Mucosa of gallbladder (tissue), 1 donor: ENCODE measurements around the gene ASPDH. TPM values are rescaled to one million over a fixed set of nuclear protein-coding genes. Genes with fewer than 3 reads are reported as not detected.
"Not testable (repeated sequence)": the region's sequence is repeated elsewhere in the genome, so short reads cannot be mapped to it uniquely, and the experiment has no call there.

Experiments
- DNase-seq: peaks from one replicate; pipeline ENCODE4 v3.0.0-alpha.2; 2020; ENCODE audit warnings: low spot score
- total RNA-seq: library from RNA; stranded (reverse); gene quantifications from one replicate; pipeline ENCODE4 v1.2.1, GENCODE V29; 2021
- donor health status: DM: no; HTN: no; CAD: no.

The ASPDH gene
- total RNA-seq, 1 donor from 2014 or later, result not detected

DNA sequence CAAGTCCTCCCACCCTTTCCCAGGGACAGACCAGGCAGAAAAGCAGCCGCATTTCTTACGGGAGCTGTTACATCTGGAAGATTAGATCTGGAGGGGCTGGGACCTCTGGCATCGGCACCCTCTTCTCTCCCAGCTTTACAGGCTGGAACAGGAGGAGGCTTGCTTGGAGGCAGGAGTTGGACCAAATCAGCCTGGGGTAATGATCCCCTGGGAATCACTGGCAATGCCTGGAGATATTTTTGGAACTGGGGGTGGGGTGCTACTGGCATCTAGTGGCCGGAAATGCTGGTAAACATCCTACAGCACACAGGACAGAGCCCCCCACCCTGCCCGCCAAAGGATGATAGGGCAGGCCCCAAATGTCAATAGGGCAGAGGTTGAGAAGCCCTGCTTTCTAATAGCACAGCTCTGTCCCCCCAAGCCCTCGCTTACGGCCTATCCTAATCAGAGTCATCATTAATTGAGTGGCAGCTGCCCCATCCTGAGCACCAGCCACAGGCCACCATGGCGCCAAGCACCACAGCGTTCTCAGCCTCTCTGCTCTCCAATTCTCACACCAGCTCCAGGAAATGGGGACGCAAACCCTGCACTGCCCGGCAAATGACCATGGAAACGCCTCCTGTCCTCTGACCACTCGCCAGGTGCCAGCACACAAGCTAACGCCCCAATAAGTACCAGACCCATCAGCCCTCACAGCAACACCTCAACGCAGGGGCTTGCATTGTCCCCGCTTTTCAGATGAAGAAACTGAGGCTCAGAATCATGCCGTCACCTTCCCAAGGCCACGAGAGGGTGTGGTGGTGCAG is 33.9 kb upstream of the ASPDH start:
- DNase-seq, result no peak

- DNase-seq, result no peak
These were observed 33.0 kb upstream of the ASPDH start for GRCh38 chr19:50546527-50547221.

DNA sequence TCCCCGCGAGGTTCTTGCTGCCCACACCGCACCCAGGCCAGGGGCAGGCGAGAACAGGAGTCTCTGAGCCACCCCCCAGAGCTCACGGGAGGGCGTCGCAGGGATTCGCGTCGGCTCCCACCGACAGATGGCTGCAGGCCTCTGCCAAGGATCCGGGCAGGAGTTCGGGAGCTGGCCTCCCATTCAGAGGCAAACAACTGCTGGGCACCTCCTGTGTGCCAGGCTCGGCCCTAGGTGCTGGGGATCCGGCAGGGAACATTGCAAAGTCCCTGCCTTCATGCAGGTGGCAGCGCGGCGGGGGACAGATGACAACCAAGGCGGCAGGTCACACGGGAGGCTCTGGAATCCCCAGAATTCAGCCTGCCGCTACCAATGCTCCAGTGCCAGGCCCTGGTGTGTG is 29.2 kb upstream of the ASPDH start:
- no peak for DNase-seq

GRCh38 chr19:50537769-50538230 is 24.1 kb upstream of the ASPDH start:
- peak; percentile 62 for DNase-seq

GRCh38 chr19:50537306-50537685 is 23.6 kb upstream of the ASPDH start:
- no peak for DNase-seq

GRCh38 chr19:50536662-50537305 is 23.1 kb upstream of the ASPDH start:
- no peak for DNase-seq

DNA sequence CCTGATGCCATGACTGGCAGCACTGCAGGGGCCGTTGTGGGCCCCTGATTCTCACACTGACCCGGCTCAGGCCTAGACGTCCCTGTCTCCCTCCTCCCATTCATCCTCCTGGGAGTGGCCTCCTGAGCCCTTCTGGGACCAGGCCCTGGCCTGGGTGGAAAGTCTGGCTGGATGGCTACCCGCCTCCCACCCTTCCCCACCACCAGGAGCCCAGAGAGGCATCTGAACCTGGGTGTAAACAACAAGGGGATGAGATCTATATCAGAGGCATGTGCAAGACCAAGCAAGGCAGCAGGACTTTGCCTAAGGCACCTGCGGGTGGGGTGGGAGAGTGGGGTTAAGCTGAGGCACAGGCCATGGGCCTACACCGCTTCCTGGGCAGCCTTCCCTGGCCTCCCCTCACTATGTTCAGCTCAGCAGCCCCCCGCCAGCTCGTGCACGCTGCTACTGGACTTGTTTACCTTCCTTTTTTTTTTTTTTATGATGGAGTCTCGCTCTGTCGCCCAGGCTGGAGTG is 22.0 kb upstream of the ASPDH start:
- DNase-seq, result no peak

- DNase-seq, result no peak
These were observed 20.8 kb upstream of the ASPDH start for GRCh38 chr19:50534478-50534877.

DNA sequence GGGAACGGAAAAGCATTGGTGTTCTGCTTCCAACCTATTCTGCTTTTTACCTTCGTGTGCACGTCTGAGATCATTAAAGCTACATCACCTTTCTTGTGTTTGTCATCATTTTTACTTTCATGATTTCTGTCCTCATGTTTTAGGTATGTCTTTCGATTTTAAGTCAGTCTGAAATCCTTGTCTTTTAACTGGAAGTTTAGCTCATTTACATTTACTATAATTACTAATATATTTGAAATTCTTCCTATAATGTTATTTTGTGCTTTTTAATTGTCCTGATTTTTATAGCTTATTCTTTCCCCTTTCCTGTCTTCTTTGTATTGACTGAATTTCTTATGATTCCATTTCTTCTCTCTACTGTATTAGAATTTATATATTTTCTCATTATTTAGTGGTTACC is 19.2 kb upstream of the ASPDH start:
- no peak for DNase-seq

GRCh38 chr19:50531171-50531612 is 17.5 kb upstream of the ASPDH start:
- no peak for DNase-seq

- not testable (repeated sequence) for DNase-seq
These were observed 14.3 kb upstream of the ASPDH start for GRCh38 chr19:50528052-50528451.

DNA sequence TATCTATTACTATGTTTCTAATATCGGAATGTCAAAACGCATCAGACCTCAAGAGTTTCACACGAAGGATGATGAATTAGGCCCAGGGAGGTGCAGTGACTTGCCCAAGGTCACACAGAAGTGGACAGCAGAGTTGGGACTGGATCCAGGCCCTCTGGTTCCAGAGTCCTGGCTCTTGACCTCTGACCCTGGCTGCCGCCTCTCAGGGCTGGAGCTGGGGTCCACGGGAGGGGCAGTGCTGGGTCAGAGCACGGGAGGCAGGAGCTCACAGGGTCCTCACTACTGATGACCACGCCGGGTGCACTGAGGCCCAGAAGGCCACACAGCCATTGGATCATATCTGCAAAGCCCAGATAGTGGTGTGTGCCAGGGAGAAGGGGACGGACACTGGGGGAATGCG is 9.2 kb upstream of the ASPDH start:
- DNase-seq, result no peak

- DNase-seq, result no peak
These were observed 7.2 kb upstream of the ASPDH start for GRCh38 chr19:50520822-50521465.

GRCh38 chr19:50519006-50519575 is 5.4 kb upstream of the ASPDH start:
- DNase-seq, result no peak

- DNase-seq, result no peak
These were observed 4.6 kb upstream of the ASPDH start for GRCh38 chr19:50518091-50519005.

DNA sequence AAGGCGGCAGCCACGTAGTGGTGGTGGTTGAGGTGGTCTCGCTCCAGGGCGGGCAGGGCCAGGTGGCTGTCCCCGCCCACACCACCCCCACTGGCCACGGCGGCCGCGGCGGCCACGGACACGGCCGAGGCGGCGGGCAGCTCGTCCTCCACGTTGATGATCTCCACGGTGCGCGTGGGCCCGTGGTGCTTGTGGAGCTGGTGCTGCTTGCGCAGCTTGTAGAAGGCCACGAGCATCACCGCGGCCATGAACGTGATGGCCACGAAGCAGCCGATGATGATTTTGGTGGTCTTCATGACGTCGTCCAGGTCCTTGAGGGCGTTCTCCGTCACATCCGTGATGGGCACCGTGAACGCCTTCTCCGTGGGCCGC is 4.0 kb upstream of the ASPDH start:
- DNase-seq, result no peak

GRCh38 chr19:50516964-50517703 is 3.4 kb upstream of the ASPDH start:
- no peak for DNase-seq

- DNase-seq, result no peak
These were observed 2.7 kb upstream of the ASPDH start for GRCh38 chr19:50516456-50516855.

DNA sequence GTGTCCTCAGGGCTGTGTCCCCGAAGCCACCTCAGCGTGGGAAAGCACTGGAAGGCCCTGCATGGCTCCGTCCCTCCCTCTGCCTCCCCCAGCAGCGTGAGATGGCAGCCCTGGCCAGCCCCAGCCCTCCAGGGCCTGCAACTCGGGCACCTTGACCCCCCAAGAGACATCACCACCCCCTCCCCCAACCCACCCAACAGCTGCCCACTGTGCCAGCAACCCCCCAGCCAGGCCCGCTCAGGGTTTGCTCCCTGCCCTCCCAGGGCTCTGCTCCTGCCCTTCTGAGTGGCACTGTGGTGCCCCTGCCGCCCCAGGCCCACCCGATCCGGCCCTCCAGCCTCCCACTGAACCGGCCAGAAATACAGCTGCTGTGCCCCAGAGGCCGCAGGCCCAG is 1.5 kb upstream of the ASPDH start:
- no peak for DNase-seq
